Stimulated activated CD8-positive, alpha-beta memory T cell treated with anti-CD3 and anti-CD28 coated beads, Interleukin-7, amount 100 ng/mL, for 24 hours (primary cell): ENCODE measurements around the gene TBC1D2B.

Source experiments
- DNase-seq: peaks from one replicate; pipeline ENCODE4 v3.0.0-alpha.2; 2020; ENCODE audit warnings: low read depth

The TBC1D2B gene

DNA sequence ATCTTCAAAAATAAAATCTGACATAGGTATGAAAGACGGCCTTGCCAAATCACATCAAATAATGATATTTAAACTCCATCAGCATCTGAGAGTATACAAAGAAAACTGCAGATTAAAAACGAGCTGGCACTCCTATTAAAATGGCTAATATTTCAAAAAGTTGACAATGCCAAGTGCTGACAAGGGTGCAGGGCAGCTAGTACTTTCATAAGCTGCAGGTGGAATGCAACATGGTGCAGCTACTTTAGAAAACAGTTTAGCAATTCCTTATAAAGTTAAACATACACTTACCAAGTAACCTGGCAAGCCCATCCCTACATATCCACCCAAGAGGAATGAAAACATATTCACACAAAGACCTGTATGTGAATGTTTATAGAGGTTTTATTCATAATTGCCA lies 23.0 kb downstream of the TBC1D2B start:
- DNase-seq: no peak

- DNase-seq: no peak
Measured at GRCh38 chr15:78052545-78052944, 25.0 kb downstream of the TBC1D2B start.

DNA sequence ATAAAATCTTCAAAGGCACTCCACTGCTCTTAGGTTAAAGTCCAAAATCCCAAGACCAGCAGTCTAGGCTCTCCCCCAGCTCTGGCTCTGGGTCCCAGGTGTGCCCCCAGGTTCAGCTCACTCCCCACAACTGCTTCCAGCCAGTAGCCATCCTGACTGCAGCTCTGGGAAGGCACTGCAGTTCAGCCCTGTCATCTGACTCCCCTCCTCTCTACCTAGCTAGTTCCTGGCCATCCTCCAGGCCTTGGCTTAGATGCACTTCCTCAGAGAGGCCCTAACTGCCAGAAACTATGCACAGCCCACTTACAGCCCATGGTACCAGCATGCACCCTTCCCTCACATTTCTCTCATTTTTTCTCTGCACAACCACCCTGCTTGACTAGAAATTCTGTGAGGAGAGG lies 25.5 kb downstream of the TBC1D2B start:
- no peak for DNase-seq

DNA sequence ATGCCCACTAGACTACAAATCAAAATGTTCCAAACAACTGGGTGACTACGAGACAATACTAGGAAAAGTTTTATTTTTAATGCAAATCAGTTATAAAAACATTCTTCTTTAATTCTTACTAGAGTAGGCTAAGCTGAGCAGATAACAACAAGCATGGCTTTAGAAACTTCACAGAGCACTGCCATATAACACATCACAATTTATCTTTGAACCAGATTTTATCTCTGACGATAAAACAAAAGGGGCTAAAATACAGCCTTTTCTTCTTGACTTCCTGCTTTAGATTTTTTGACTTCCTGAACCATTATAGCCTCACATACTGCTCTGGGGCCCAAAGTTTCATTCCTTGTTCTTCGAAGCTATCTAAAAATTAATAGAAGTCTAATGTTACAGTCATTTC lies 25.9 kb downstream of the TBC1D2B start:
- DNase-seq: no peak

GRCh38 chr15:78050826-78051225 lies 26.7 kb downstream of the TBC1D2B start:
- no peak for DNase-seq

DNA sequence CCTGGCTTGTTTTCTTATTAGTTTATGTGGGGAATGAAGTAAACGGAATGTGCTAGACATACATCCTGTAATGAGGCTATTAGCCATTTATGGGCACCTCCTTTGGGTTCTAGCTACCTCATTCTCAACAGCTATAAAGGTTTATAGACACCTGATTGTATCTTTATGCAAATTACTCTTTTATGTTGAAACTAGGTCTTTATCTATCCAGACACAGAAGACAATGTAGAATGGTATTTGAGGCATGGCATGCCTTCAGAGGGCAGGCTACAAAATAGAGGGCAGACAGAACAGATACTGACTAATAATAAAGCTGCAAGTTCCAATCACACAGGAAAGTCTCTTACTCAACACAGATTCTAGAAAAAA lies 27.1 kb downstream of the TBC1D2B start:
- no peak for DNase-seq

DNA sequence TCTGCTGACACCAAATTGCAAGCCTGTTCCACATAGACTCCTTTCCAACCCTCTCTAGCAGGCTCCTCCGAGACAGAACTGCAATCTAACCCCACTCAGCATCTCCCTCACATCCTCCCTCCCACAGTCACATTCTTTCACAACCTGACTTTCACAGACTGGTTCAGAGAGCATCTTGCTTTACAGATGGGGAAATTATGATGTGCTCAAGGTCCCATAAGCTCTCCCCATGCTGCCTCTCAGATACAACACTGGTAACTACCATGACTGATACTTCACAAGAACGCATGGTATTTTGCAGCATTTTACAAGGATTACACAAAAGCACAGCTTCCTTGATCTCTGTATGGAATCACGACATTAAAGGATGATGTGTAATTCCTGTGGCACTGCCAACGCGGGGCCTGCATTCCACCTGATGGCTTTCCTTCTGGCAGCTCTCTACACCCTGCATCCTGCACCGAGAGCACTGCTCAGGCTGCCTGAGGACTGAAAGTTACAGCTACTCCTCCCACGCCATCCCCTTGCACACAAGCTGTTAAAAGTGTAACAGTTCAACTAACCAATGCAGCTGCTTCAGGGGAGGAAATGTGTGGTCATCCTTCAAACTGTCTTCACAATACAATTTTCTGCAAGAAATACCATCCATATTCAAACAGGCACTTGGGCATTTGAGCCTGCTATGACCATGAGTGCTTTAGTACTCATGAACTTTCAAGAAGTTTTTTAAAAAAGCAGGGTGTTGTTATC lies 27.6 kb downstream of the TBC1D2B start:
- no peak for DNase-seq

DNA sequence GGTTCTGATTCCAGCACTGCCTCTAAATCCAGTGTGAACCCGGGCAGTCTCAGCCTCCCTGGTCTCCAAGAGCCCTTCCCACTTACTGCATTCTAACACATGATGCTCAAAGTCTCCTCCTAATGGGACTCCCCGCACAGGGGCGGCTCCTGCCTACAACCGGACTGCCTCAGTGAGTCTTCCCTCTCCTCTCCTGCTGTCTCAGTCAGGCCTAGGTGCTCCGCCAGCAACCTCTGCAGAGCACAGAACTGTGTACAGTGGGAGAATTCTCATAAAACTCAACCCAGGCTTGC lies 28.9 kb downstream of the TBC1D2B start:
- DNase-seq: no peak

GRCh38 chr15:78047761-78048627 lies 29.5 kb downstream of the TBC1D2B start:
- DNase-seq: no peak

DNA sequence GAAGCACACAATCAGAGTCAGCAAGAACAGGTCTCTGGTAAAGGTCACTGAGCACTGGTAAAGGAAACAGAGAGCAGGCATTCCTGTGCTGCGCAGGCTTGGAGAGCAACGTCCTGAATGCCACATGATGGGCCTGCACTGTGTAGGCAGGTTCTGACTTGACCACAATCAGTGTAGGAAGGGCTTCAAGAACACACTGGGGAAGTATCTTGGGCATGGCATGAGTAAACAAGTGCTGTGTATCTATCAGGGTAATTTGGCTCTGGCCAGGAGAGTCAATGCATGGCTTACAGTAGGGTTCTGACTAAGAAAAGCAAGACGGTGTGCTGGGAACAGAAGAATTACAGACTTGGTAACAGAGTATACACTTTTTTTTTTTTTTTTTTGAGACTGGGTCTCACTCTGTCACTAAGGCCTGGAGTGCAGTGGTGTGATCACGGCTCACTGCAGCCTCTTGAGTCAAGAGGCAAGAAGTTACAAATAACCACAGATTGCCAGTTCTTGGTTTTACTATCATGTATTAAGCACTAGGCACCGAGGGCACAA lies 30.6 kb downstream of the TBC1D2B start:
- DNase-seq: no peak

DNA sequence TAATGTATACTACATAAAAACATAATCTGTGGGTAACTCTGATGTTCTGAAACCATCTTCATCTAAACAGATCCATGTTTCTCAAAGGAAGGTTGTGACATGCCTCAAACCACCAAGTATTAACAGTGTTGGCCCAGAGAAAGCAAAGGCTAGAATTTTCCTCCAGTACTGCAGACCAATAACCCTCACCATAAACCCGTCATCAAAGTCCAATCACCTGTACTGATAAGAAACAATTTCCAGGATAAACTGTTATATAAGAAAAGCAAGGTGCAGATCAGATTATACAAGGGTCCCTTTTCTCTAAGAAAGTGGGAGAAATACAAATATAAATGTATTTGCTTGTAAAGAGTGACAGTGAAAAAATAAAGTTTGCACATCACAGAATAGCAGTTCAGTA lies 32.3 kb downstream of the TBC1D2B start:
- no peak for DNase-seq

DNA sequence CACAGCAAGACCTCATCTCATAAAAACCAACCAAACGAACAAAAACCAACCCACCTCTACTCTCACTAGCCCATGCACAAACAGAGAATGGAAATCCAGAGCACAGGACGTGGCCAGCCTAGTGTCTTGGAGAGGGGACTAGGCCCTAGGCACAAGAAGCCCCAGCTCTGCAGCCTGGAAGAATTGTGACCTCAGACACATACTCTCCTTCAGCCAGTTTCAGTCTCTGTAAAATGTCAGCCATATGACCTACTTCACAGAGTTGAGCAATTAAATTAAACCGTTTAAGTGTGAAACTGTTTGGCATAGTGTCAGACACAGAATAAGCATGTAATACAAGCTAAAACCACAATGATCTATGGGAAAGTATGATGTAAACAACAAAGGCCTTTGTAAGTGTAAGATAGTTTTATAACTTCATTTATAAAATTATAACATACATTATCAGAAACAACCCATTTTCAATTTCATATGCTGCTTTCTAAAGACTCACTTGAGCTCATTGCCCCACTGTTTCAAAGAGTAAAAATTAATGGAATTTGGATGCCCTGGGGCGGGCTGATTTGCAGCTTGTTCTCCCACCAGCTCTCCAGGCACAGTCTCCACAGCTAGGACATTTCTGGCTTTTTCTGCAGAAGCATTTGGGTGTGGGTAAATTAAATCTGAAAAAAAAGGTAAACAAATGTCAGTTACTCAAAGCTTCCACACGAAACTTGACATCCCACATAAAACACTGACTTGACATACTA lies 32.9 kb downstream of the TBC1D2B start:
- no peak for DNase-seq

DNA sequence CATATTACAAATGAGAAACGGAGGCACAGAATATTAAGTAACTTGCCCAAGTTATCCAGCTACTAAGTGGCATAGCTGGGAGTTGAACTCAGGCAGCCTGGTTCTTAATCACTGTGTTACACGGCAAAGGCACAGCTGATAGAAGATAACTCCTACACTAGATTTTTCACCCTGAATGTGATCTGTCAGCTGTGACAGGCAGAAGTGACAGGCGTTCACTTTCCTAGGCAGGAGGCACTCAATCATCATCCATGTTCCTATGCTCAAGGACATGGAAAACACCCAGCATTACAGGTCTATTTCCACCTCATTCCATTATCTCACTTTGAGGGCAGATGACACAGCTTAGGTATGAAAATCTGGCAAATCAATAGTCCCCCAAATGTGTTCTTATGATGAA lies 35.6 kb downstream of the TBC1D2B start:
- DNase-seq: no peak

- DNase-seq: no peak
Measured at GRCh38 chr15:78040653-78041244, 36.8 kb downstream of the TBC1D2B start.

- no peak for DNase-seq
Measured at GRCh38 chr15:78038585-78039247, 38.8 kb downstream of the TBC1D2B start.

DNA sequence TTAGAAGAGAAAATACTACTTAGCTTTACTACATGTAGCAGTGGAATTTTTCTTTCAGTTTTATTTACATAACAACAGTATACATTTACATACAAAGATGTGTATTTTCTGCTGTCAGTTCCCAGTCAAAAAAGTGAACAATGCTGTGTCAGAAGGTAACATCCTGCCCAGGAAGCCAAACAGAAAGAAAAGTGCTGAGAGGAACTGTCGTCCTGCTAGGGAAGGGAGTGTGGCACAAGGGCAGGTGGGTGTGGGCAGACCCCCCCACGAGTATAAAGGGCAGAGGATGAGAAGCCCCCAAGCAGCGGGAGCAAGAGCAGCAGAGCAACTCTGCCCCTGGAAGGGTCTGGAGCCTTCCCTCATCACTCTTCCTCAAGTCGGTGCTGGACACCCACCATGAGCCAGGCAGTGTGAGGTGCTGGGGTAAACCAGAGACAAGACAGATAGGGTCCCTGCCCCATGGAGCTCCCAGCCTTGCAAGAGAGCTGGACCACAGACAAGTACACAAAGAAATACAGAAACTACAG lies 39.7 kb downstream of the TBC1D2B start:
- DNase-seq: no peak

- no peak for DNase-seq
Measured at GRCh38 chr15:78037328-78037727, 40.2 kb downstream of the TBC1D2B start.

DNA sequence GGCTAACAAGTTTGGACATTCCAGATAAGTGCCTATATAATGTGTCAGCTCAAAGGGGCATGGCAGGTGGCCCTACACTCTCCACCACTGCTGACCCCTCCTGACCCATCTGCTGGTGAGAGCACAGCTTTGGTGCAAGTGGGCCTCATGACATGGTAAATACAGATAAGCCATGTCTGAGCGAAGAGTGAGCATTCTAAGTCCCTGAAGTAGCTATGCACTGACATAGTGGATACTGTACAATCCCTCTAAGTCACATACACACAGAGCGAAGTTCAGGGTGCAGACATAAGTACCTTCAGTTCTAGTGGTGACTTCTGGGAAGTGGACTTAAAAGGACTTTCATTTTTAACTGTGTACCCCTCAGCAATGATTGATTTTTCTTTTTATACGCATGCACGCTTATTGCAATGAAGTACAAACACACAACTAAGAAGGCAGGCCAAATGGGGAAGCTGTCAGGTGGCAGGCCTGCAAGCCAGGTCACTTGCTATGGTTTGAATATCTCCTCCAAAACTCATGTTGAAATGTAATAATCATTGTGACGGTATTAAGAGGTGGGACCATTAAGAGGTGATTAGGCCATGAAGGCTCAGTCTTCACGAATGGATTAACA lies 41.5 kb downstream of the TBC1D2B start:
- no peak for DNase-seq

DNA sequence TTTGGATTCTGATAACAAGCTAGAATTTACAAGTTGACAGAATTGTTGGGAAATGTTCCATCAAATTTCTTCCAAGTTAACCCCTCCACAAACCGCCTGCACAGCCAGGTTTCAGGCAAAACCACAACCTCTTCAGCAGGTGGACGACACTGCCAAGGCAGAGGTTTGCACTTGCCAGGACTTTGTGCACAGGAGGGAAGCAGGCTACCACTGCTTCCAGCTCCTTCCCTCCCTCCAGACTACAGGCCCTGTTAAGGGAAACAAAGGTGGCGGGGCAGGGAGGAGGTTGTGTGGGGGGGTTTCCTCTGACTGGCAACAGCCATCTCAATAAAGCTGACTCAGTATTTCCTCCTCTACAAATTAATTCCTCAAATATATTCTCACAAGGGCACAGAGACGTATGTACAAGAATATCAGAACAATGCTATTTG lies 42.2 kb downstream of the TBC1D2B start:
- no peak for DNase-seq

GRCh38 chr15:78034495-78035191 lies 42.9 kb downstream of the TBC1D2B start:
- peak; percentile 56 for DNase-seq
